Left ventricle myocardium inferior (tissue), 1 donor: Measurements from ENCODE around the gene SLIT1. TPM values are rescaled to one million over a fixed set of nuclear protein-coding genes. Genes with fewer than 3 reads are reported as not detected.

Source experiments
- DNase-seq: peaks from one replicate; pipeline ENCODE4 v3.0.0-alpha.2; 2020
- H3K27ac ChIP-seq: fragments of 200-600 bp; replicated peaks from 2 replicates; pipeline ENCODE4 v1.8.0; 2021
- H3K27me3 ChIP-seq: fragments of 200-600 bp; 2 replicates; pipeline ENCODE4 v1.8.0; 2021; ENCODE audit warnings: low read depth
- H3K36me3 ChIP-seq: fragments of 200-600 bp; 2 replicates; pipeline ENCODE4 v1.8.0; 2021
- H3K4me1 ChIP-seq: fragments of 200-600 bp; 2 replicates; pipeline ENCODE4 v1.8.0; 2021
- H3K4me3 ChIP-seq: fragments of 200-600 bp; 2 replicates; pipeline ENCODE4 v1.8.0; 2021; ENCODE audit warnings: mild to moderate bottlenecking, moderate library complexity
- H3K9me3 ChIP-seq: fragments of 200-600 bp; replicated peaks from 2 replicates; pipeline ENCODE4 v1.8.0; 2021
- CTCF ChIP-seq: fragments of 200-600 bp; IDR thresholded peaks from 2 replicates; pipeline ENCODE4 v1.8.0; 2021; ENCODE audit warnings: antibody characterized with exemption, mild to moderate bottlenecking, borderline replicate concordance
- intact Hi-C: fragments of 100-400 bp; cut with micrococcal nuclease; formaldehyde crosslinking; loops from one replicate; pipeline ENCODE4 v1.11.0; 2022
- total RNA-seq: library from RNA; stranded (reverse); fragmentation: NEBNext Ultra II Directional; extraction: Animal tissue kit (Norgen Biotek cat#: 25700); gene quantifications from one replicate; pipeline ENCODE4 v1.2.1, GENCODE V29; 2021
- donor health status: DM: no; HTN: yes; CAD: no; lungs with severe emphysema.

Gene SLIT1
- total RNA-seq, 1 donor from 2014 or later: 0.08 TPM

GRCh38 chr10:97183314-97183713 is 2.4 kb downstream of the SLIT1 start:
- no peaks in the 10 kb centered on the region for H3K9me3 ChIP-seq
- peaks cover 98% of the 10 kb centered on the region for H3K27me3 ChIP-seq
- TF ChIP-seq CTCF: no peak
- no peak overlapping the region for H3K4me3 ChIP-seq
- intact Hi-C loops: no loop called here
- DNase-seq: no peak
- peaks cover 9% of the 10 kb centered on the region for H3K4me1 ChIP-seq
- no peaks in the 10 kb centered on the region for H3K36me3 ChIP-seq
- no peak overlapping the region for H3K27ac ChIP-seq

GRCh38 chr10:97182288-97182990 is 3.3 kb downstream of the SLIT1 start:
- no peaks in the 10 kb centered on the region for H3K9me3 ChIP-seq
- H3K36me3 ChIP-seq: no peaks in the 10 kb centered on the region
- intact Hi-C loops: no loop called here
- H3K4me3 ChIP-seq: no peak overlapping the region
- H3K27ac ChIP-seq: no peak overlapping the region
- TF ChIP-seq CTCF: no peak
- H3K4me1 ChIP-seq: peaks cover 9% of the 10 kb centered on the region
- peaks cover 98% of the 10 kb centered on the region for H3K27me3 ChIP-seq
- DNase-seq: no peak

GRCh38 chr10:97180986-97181385 is 4.8 kb downstream of the SLIT1 start:
- DNase-seq: no peak
- no peaks in the 10 kb centered on the region for H3K36me3 ChIP-seq
- H3K9me3 ChIP-seq: no peaks in the 10 kb centered on the region
- H3K4me1 ChIP-seq: peaks cover 9% of the 10 kb centered on the region
- intact Hi-C loops: no loop called here
- TF ChIP-seq CTCF: no peak
- no peak overlapping the region for H3K4me3 ChIP-seq
- H3K27me3 ChIP-seq: peaks cover 98% of the 10 kb centered on the region
- H3K27ac ChIP-seq: no peak overlapping the region

GRCh38 chr10:97180363-97180755 is 5.4 kb downstream of the SLIT1 start:
- H3K36me3 ChIP-seq: no peaks in the 10 kb centered on the region
- H3K27me3 ChIP-seq: peaks cover 98% of the 10 kb centered on the region
- TF ChIP-seq CTCF: no peak
- H3K4me3 ChIP-seq: no peak overlapping the region
- no peak for DNase-seq
- intact Hi-C loops: no loop called here
- no peak overlapping the region for H3K27ac ChIP-seq
- H3K9me3 ChIP-seq: no peaks in the 10 kb centered on the region
- H3K4me1 ChIP-seq: peaks cover 4% of the 10 kb centered on the region

- Histone ChIP-seq H3K9me3 (no peaks in the 10 kb centered on the region), H3K27ac (no peak overlapping the region), H3K36me3 (no peaks in the 10 kb centered on the region), H3K4me1 (no peaks in the 10 kb centered on the region), H3K27me3 (peaks cover 94% of the 10 kb centered on the region), H3K4me3 (no peak overlapping the region)
- DNase-seq: no peak
- intact Hi-C loops: no loop called here
- TF ChIP-seq CTCF: peak; percentile 41
Measured at GRCh38 chr10:97179731-97180362, 5.9 kb downstream of the SLIT1 start.
